ENCODE measurements around the gene ZSCAN32. TPM values are rescaled to one million over a fixed set of nuclear protein-coding genes. Genes with fewer than 3 reads are reported as not detected.
A peak's percentile ranks its signal among the peaks of the same experiment; 100 is the strongest.

Gene ZSCAN32
- total and polyA plus RNA-seq, 2 of the 8 experiments (the other 6 are each of a cell fraction or from before 2014, with no cell fraction given): 13.4 to 22.0 TPM

DNA sequence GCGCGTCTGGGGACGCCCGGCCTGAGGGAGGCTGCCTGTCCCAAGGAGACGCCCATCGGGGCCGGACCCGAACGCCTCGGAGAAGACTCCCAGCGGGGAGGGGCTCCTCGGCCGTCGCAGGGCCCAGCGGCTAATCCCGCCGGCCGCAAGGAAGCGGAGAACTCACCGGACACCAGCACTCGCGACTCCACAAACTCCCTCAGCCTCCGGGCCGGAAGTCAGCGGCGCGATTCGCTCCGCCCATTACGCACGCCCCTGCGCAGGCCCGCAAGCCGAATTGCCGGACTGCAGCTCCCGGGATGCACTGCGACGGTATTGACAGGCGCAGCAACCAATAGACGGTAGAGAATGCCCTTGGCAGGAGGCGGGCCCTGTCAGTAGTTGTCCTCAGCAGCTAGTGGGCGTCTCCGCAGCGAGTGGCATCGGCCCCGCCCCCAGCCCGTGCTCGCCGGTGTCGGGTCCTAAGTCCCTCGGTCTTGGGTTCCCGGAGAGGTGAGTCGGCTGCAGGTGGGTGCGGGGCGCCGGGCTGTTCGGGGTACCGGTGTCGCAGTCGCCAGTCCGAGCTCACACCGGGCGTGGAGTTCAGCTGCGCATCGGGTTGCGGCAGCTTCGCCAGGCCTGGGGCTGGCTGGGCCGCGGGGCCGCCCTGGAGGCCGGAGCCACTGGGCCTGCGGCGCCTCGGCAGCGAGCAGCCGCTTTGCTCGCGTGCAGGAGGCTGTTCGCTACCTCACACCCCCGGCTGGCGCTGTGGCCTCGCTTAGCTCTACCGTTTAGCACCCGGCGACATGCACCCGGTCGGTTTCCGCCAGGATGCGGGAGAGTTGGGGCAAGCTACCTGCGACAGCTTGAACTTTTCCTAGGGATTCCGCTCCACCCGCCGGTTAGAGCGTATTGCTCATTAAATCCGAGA is at the start of gene ZSCAN32, which contains the start of gene ZNF174 (continued):
- TF ChIP-seq TCF12 (IDR thresholded peaks at IDR 0.05; ENCODE audit: low read depth, low read length) (0 out of 2 replicates have a peak, but pooled peaks have one; percentile 29), SUZ12 (IDR thresholded peaks at IDR 0.05; ENCODE audit: low read length) (no peak), ZNF274 (IDR thresholded peaks at IDR 0.05; ENCODE audit: borderline replicate concordance, extremely low read depth, low read length) (no peak), MAX (IDR thresholded peaks at IDR 0.05) (peak; percentile 57), YY1 (IDR thresholded peaks at IDR 0.05; ENCODE audit: low read depth, low read length) (no peak), RXRA (IDR thresholded peaks at IDR 0.05; ENCODE audit: insufficient read depth, low read depth, low read length) (no peak), POLR2AphosphoS5 (IDR thresholded peaks at IDR 0.05; ENCODE audit: low read depth, low read length) (peak; percentile 71; the same call in 1 of the 2 replicates), RBBP5 (IDR thresholded peaks at IDR 0.05; ENCODE audit: borderline replicate concordance, low read depth, low read length) (peak; percentile 94), SIN3A (conservative IDR thresholded peaks at IDR 0.05 in 1 of 2, IDR thresholded peaks at IDR 0.05 in 1 of 2; ENCODE audit: low read depth in 1 of 2, low read length in 2 of 2) (peak; percentile 67 to 83; a peak in 2 of 4 replicates), BCL11A (IDR thresholded peaks at IDR 0.05; ENCODE audit: low read depth in 2 of 2, low read length in 2 of 2) (no peak), CEBPB (IDR thresholded peaks at IDR 0.05; ENCODE audit: low read depth, low read length) (no peak), POLR2A (IDR thresholded peaks at IDR 0.05; ENCODE audit: control extremely low read depth in 1 of 2, low read depth in 2 of 2, low read length in 2 of 2) (peak in 1 of 2 experiments; percentile 73; a peak in 2 of 3 replicates), NANOG (IDR thresholded peaks at IDR 0.05; ENCODE audit: insufficient read depth, low read depth, low read length, poor library complexity, severe bottlenecking) (peak; percentile 23), GABPA (IDR thresholded peaks at IDR 0.05; ENCODE audit: borderline replicate concordance, insufficient read depth, low read length) (0 out of 2 replicates have a peak, but pooled peaks have one; percentile 35), SP1 (IDR thresholded peaks at IDR 0.05; ENCODE audit: low read depth, low read length) (peak; percentile 98)

Measured in H1 (cell line).